HCT116 (cell line): Measurements from ENCODE around the gene MED25. TPM values are rescaled to one million over a fixed set of nuclear protein-coding genes. Genes with fewer than 3 reads are reported as not detected.

Experiments used
- ATAC-seq: fragments of 200-7000 bp; cut with Tn5 transposase; 2 replicates; pipeline ENCODE4 v1.9.1; 2020; ENCODE audit warnings: mild to moderate bottlenecking, moderate library complexity
- BruUV-seq: library from RNA; stranded (reverse); fragments of 400-500 nt; replicated peaks from 2 replicates; lab custom pipeline; 2021; lab: Mats Ljungman, UMichigan
- CTCF ChIA-PET: fragments of 300-600 bp; sonication (Branson Sonifier 250); formaldehyde crosslinking; loops from one replicate; lab custom pipeline; 2021; ENCODE audit warnings: antibody characterized with exemption; lab: Charles Lee
- POLR2A ChIA-PET: fragments of 300-600, 350-600 bp; sonication (Branson Sonifier 250); formaldehyde crosslinking; loops from one replicate; lab custom pipeline; 2021; ENCODE audit warnings: antibody characterized with exemption; lab: Charles Lee
- RAD21 ChIA-PET, 2 experiments: fragments of 300-600 bp; sonication (Branson Sonifier 250); formaldehyde crosslinking; loops; one replicate each; lab custom pipeline; 2023; ENCODE audit warnings: low total read pairs in 2 of 2; ENCODE audit not compliant: uncharacterized antibody in 2 of 2, unreplicated experiment in 2 of 2, low non-redundant PET in 1 of 2; lab: Charles Lee
- DNase-seq: peaks from one replicate; pipeline ENCODE4 v3.0.0-alpha.2; 2010; ENCODE audit warnings: low read depth, low spot score
- H2AFZ ChIP-seq: fragments of 200-600 bp; shearing (Covaris generic), sonication (generic); 2 replicates; pipeline ENCODE4 v1.6.1; 2017; ENCODE audit warnings: low read depth, mixed run types, mixed read lengths, antibody characterized with exemption, low read length; ENCODE audit not compliant: poor library complexity, severe bottlenecking
- H3K27ac ChIP-seq: 2 replicates; pipeline ENCODE4 v1.5.1; 2012; ENCODE audit warnings: low read depth, low read length
- H3K27me3 ChIP-seq: fragments of 200-600 bp; sonication (generic); 2 replicates; pipeline ENCODE4 v1.6.1; 2016; ENCODE audit warnings: mixed run types, low read length, mixed read lengths; ENCODE audit not compliant: insufficient read depth
- H3K36me3 ChIP-seq, 2 experiments: fragments of 200-500 bp in 1 of 2; fragments of 200-600 bp in 1 of 2; sonication (Bioruptor generic) in 1 of 2; sonication (generic) in 1 of 2; 2 replicates each; pipeline versions ENCODE4 v1.5.1 to v1.6.1; 2014 to 2016; ENCODE audit warnings: low read length in 2 of 2, inconsistent platforms in 1 of 2, mixed read lengths in 1 of 2, mixed run types in 1 of 2; ENCODE audit not compliant: insufficient read depth in 2 of 2, control insufficient read depth in 1 of 2
- H3K4me1 ChIP-seq, 2 experiments: fragments of 200-600 bp in 1 of 2; sonication (generic) in 1 of 2; 2 replicates each; pipeline versions ENCODE4 v1.5.1 to v1.6.1; 2012 to 2017; ENCODE audit warnings: low read length in 2 of 2, inconsistent platforms in 1 of 2, mild to moderate bottlenecking in 1 of 2, mixed read lengths in 1 of 2, mixed run types in 1 of 2, moderate library complexity in 1 of 2; ENCODE audit not compliant: insufficient read depth in 2 of 2, control insufficient read depth in 1 of 2
- H3K4me2 ChIP-seq: fragments of 200-600 bp; sonication (generic); 2 replicates; pipeline ENCODE4 v1.6.1; 2017; ENCODE audit warnings: mixed run types, low read length, mixed read lengths
- H3K4me3 ChIP-seq, 2 experiments: fragments of 200-600 bp in 1 of 2; sonication (generic) in 1 of 2; replicated peaks in 1 of 2; 2 replicates each; pipeline ENCODE4 v1.5.1; 2011 to 2016; ENCODE audit warnings: low read length in 2 of 2, control low read depth in 1 of 2, low read depth in 1 of 2, mild to moderate bottlenecking in 1 of 2, mixed read lengths in 1 of 2, mixed run types in 1 of 2
- H3K79me2 ChIP-seq: fragments of 200-600 bp; sonication (generic); 2 replicates; pipeline ENCODE4 v1.6.1; 2017; ENCODE audit warnings: mild to moderate bottlenecking, mixed run types, low read length, moderate library complexity, mixed read lengths; ENCODE audit not compliant: insufficient read depth
- H3K9ac ChIP-seq: fragments of 200-600 bp; sonication (generic); 2 replicates; pipeline ENCODE4 v1.6.1; 2016; ENCODE audit warnings: low read length, mixed read lengths
- H3K9me2 ChIP-seq: fragments of 200-600 bp; sonication (generic), shearing (Covaris generic); 2 replicates; pipeline ENCODE4 v1.6.1; 2017; ENCODE audit warnings: mixed run types, mild to moderate bottlenecking, moderate library complexity; ENCODE audit not compliant: insufficient read depth
- H3K9me3 ChIP-seq, 2 experiments: fragments of 200-500 bp in 1 of 2; fragments of 200-600 bp in 1 of 2; sonication (Bioruptor generic) in 1 of 2; sonication (generic) in 1 of 2; 2 replicates each; pipeline ENCODE4 v1.6.1; 2014 to 2017; ENCODE audit warnings: low read length in 2 of 2, mixed read lengths in 2 of 2, inconsistent platforms in 1 of 2, low read depth in 1 of 2, mild to moderate bottlenecking in 1 of 2, mixed run types in 1 of 2, moderate library complexity in 1 of 2; ENCODE audit not compliant: control insufficient read depth in 1 of 2, insufficient read depth in 1 of 2
- H4K20me1 ChIP-seq: fragments of 200-600 bp; sonication (generic), shearing (Covaris generic); 2 replicates; pipeline ENCODE4 v1.6.1; 2017; ENCODE audit warnings: mixed run types, mild to moderate bottlenecking, moderate library complexity; ENCODE audit not compliant: insufficient read depth
- CBX3 ChIP-seq: IDR thresholded peaks from 2 replicates; pipeline ENCODE4 v1.6.1; 2012; ENCODE audit warnings: low read depth
- CEBPB ChIP-seq: IDR thresholded peaks from 2 replicates; pipeline ENCODE4 v1.6.1; 2012; ENCODE audit warnings: low read depth
- FOSL1 ChIP-seq: IDR thresholded peaks from 2 replicates; pipeline ENCODE4 v1.6.1; 2012; ENCODE audit warnings: low read depth
- POLR2A ChIP-seq: IDR thresholded peaks from 2 replicates; pipeline ENCODE4 v1.7.0; 2011; ENCODE audit warnings: borderline replicate concordance; ENCODE audit not compliant: insufficient read depth, insufficient read length; ENCODE audit errors: extremely low read depth
- POLR2AphosphoS5 ChIP-seq: IDR thresholded peaks from 2 replicates; pipeline ENCODE4 v1.6.1; 2011; ENCODE audit warnings: mild to moderate bottlenecking, low read depth, low read length, moderate library complexity
- TCF7L2 ChIP-seq: IDR thresholded peaks from 2 replicates; pipeline ENCODE4 v1.7.0; 2011; ENCODE audit warnings: borderline replicate concordance, inconsistent platforms; ENCODE audit not compliant: insufficient read depth, insufficient read length; ENCODE audit errors: extremely low read depth
- ZBTB33 ChIP-seq: IDR thresholded peaks from 2 replicates; pipeline ENCODE4 v1.6.1; 2011; ENCODE audit warnings: mild to moderate bottlenecking, low read length, moderate library complexity; ENCODE audit not compliant: insufficient replicate concordance; ENCODE audit errors: extremely low read depth
- intact Hi-C: fragments of 100-400 bp; cut with micrococcal nuclease; formaldehyde crosslinking; loops from 2 replicates; pipeline ENCODE4 v1.10.0; 2022
- total RNA-seq: library from RNA; stranded (reverse); gene quantifications from one replicate; pipeline ENCODE4 v1.2.1, GENCODE V29; 2021; ENCODE audit not compliant: unreplicated experiment
- TF ChIP-seq, protein P1 (sequence below): IDR thresholded peaks from 2 replicates; pipeline ENCODE4 v1.6.1; 2012

MED25 gene
- total RNA-seq, 1 experiment from 2014 or later = 77.7 TPM

DNA sequence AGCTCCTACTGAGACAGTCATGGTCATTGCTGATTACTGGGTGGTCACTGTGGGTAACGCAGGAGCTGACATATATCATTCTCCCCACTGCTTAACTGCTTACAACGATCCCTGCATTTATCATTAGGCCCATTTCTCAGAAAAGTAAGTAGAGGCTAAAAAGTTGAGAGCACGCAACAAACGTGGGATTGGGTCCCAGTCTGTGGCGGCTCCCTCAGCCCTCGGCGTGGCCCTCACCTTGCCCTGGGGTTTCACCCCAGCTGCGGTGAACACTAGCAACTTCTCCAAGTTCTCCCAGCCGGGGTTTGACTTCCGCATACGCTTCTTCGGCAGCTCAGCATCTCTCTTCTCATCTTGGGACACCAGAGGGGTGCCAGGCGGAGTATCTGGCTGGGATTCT, 46.8 kb downstream of the MED25 start:
- DNase-seq = no peak
- H3K9me2 ChIP-seq = no peaks in the 10 kb centered on the region
- H3K9me3 ChIP-seq = no peaks in the 10 kb centered on the region
- TF ChIP-seq CEBPB (no peak), POLR2AphosphoS5 (no peak), FOSL1 (no peak), ZBTB33 (no peak), POLR2A (no peak), TCF7L2 (no peak), CBX3 (no peak)
- TF ChIP-seq, protein P1, sequence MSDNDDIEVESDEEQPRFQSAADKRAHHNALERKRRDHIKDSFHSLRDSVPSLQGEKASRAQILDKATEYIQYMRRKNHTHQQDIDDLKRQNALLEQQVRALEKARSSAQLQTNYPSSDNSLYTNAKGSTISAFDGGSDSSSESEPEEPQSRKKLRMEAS = no peak
- TF ChIP-seq, all 23 proteins: peak for 0
- Histone ChIP-seq H3K27ac (peak overlapping the region; percentile 91), H3K4me3 (peak overlapping the region; percentile 5 to 83; a peak in 2 of 4 replicates), H3K4me1 (peaks cover 21 to 58% of the 10 kb centered on the region in 2 experiments; a peak in 3 of 4 replicates), H4K20me1 (peaks cover 5% of the 10 kb centered on the region; the same call in 1 of the 2 replicates), H3K27me3 (no peaks in the 10 kb centered on the region), H2AFZ (no peak overlapping the region), H3K9ac (no peak overlapping the region), H3K4me2 (peak overlapping the region; percentile 95), H3K79me2 (peaks cover 43% of the 10 kb centered on the region), H3K36me3 (peaks cover 15 to 31% of the 10 kb centered on the region in 2 experiments)
- ATAC-seq = no peak
- intact Hi-C loops = loop anchor here (5.0 kb wide), 1 partner anchor 98 kb away; the partner anchor contains the start of gene AP2A1
- BruUV-seq = no TSS peak
- CTCF ChIA-PET = interaction anchor here (0.9 to 1.3 kb wide), 3 partner anchors 11 to 47 kb away, joined by 3 read pairs; partner anchors contain the start of gene MED25
- POLR2A ChIA-PET = interaction anchor here (1.0 to 1.2 kb wide), 4 partner anchors 10 to 189 kb away, joined by 4 to 13 read pairs (median 6); partner anchors contain the start of gene PTOV1
- RAD21 ChIA-PET = interaction anchor here (0.7 to 0.9 kb wide), 2 partner anchors 64 to 362 kb away, joined by 3 to 4 read pairs; partner anchors contain the start of genes ATF5 (in 1 of the 2) and NUP62 (in 1 of the 2)
